LNCAP (cell line): ENCODE measurements around the gene DAAM1.

Source experiments
- TF ChIP-seq, protein P1 (sequence below): fragments of 450-650 bp; IDR thresholded peaks from 2 replicates; pipeline ENCODE4 v1.5.1; 2017; ENCODE audit warnings: mild to moderate bottlenecking

DAAM1 gene

DNA sequence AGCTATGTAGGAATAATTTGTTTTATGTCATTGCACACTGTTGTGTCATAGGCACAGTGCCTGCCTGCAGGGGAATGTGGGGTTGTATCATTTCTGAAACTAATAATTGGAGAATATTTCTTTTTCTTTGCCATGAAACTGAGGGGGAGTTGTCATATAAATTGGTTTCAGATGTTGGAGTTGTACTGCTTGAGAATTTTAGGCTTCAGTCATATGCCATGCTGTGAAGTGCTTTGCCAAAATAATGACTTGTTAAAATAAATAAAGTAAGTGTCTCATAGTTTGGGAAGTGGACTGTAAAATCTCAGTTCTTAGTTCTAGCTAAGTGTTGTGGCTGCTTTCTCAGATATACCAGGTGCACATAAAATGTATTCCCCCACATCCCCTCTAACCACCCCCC lies 116.8 kb downstream of the DAAM1 start:
- TF ChIP-seq, protein P1, sequence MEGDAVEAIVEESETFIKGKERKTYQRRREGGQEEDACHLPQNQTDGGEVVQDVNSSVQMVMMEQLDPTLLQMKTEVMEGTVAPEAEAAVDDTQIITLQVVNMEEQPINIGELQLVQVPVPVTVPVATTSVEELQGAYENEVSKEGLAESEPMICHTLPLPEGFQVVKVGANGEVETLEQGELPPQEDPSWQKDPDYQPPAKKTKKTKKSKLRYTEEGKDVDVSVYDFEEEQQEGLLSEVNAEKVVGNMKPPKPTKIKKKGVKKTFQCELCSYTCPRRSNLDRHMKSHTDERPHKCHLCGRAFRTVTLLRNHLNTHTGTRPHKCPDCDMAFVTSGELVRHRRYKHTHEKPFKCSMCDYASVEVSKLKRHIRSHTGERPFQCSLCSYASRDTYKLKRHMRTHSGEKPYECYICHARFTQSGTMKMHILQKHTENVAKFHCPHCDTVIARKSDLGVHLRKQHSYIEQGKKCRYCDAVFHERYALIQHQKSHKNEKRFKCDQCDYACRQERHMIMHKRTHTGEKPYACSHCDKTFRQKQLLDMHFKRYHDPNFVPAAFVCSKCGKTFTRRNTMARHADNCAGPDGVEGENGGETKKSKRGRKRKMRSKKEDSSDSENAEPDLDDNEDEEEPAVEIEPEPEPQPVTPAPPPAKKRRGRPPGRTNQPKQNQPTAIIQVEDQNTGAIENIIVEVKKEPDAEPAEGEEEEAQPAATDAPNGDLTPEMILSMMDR = no peak

DNA sequence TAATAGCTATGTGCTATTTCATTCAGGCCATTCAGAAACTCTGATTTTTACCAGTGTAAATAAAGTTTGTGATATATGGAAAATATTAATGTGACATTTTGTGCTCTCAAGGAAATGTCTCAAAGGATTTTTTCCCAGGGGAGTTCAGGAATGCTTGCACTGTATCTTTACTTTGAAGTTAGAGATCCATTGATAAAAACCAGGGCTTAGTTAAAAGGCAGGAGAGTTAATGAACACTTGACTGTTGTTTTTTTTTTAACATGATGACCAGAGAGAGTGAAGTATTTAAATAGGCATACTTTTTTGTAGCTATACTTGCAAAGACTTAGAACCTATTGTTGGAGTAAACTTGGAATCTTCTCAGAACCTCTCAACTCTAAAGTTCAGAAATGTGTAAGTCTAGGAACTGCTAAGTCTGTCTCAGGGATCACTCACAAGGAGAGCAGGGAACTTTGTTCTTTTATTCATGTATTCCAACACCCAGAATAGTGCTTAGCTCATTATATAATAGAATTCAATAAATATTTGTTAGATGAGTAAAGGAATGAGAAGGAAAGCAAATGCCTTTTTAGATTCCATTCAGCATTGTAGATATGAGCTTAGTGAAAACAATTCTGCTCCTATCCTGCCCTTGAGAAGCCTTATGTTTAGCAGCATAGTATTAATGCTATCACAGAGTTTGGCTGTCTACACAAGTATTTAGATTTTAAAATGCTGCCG lies 117.5 kb downstream of the DAAM1 start:
- TF ChIP-seq, protein P1 = no peak

DNA sequence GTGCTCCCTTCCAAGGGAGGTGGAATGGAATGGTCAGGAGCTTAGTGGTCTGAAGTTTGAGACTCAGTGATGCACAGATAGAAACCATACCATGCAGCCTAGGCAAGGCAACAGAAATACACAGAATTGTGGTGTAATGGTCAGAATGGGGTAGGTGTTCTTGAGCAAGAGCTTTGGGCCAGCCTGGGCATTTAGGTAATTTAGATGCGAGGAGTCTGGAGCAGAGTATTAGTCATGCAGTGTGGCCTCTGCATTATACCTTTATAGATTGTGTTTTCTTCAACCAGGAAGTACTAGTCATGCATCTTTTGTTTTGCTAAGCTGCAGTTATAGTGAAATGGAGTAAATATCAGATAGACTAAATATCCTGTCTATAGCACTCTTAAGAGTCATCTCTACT lies 118.3 kb downstream of the DAAM1 start:
- TF ChIP-seq, protein P1 = no peak

DNA sequence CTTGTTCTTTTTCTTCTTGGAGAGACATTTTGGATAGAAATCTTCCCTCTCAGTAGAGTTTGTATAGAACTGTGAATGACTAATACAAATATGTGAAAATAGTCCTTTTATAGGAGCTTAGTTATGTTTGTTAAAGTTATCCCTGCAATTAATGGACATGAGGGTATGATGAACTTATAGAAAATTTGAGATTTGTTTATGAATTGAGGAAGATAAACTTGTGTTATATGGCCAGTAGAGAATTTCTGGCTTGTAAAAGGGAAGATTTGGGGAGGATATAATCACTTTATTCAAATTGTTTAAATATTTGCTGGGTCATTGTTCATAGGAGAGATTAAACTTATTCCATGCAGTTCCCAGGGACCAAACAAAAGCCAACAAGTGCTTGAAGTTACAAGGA lies 119.6 kb downstream of the DAAM1 start:
- TF ChIP-seq, protein P1 = no peak

DNA sequence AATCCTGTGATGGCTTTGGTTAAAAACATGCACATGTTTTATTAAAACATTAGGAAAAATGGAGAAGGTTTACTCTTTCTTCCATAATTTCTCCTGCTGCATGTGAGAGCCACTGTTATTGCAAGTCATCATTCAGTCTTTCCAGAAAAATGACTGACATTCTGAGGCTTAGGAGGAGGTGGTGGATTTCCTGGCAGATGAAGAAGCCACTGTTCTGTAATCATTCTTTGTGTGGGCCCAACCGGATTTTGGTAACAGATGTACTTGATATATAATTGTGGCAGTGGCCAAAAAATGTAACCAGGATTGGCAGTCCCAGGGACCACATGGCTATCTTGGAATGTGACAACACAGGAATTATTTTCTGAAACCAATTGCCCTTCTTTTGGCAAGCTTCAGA lies 120.2 kb downstream of the DAAM1 start:
- TF ChIP-seq, protein P1 = no peak

DNA sequence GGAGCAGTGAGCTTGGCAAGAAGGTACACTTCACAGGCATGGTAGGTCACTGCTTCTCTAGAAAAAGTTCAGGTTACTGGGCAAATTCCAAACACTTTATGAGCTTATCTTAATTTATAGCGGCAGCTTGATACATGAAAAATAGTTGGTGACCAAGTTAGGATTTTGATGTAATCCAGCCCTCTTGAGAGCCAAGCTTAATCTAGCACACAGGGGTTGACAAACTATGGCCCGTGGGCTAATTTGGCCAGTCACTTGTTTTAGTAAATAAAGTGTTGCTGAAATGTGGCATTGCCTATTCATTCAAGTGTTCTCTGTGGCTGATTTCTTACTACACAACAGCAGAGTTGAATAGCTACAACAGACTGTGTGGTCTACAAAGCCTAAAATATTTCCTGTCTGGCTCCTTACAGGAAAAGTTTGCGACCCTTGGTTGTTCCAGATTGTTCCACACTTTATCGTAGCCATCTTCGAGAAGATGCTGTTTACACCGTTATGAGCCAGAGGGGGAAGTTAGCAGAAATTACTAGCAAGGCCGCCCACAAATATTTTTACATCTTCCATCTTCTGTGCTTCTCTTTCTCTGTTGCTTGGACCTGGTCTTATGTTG lies 120.9 kb downstream of the DAAM1 start:
- TF ChIP-seq, protein P1 = no peak

DNA sequence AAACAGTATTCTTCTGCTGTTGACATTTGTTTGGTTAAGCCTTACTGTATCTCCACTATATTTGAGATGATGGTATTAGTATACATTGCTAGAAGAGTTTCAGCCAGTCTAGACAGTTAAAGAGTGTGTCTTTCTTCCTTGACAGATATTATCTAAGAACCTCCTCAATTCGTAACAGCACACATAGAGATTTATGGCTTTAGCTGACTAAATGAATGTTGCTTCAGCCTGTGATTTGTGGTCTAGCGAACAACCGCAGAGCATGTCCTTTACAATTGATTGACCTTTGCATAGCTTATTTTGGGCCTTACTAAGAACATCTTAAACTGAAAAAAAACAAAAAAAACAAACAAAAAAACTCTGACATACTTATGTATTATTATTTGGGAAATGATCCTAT lies 122.2 kb downstream of the DAAM1 start:
- TF ChIP-seq, protein P1 = no peak
